ENCODE results near the gene KRTAP3-3.
"Not testable (repeated sequence)": the region's sequence is repeated elsewhere in the genome, so short reads cannot be mapped to it uniquely, and the experiment has no call there.

Gene KRTAP3-3

GRCh38 chr17:41002814-41003213 lies 8.8 kb upstream of the KRTAP3-3 start:
- TF ChIP-seq, protein P1, sequence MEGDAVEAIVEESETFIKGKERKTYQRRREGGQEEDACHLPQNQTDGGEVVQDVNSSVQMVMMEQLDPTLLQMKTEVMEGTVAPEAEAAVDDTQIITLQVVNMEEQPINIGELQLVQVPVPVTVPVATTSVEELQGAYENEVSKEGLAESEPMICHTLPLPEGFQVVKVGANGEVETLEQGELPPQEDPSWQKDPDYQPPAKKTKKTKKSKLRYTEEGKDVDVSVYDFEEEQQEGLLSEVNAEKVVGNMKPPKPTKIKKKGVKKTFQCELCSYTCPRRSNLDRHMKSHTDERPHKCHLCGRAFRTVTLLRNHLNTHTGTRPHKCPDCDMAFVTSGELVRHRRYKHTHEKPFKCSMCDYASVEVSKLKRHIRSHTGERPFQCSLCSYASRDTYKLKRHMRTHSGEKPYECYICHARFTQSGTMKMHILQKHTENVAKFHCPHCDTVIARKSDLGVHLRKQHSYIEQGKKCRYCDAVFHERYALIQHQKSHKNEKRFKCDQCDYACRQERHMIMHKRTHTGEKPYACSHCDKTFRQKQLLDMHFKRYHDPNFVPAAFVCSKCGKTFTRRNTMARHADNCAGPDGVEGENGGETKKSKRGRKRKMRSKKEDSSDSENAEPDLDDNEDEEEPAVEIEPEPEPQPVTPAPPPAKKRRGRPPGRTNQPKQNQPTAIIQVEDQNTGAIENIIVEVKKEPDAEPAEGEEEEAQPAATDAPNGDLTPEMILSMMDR (IDR thresholded peaks at IDR 0.05): no peak
- TF ChIP-seq ZFX (IDR thresholded peaks at IDR 0.05; ENCODE audit: borderline replicate concordance): no peak
- H3K27ac ChIP-seq: no peak overlapping the region

DNA sequence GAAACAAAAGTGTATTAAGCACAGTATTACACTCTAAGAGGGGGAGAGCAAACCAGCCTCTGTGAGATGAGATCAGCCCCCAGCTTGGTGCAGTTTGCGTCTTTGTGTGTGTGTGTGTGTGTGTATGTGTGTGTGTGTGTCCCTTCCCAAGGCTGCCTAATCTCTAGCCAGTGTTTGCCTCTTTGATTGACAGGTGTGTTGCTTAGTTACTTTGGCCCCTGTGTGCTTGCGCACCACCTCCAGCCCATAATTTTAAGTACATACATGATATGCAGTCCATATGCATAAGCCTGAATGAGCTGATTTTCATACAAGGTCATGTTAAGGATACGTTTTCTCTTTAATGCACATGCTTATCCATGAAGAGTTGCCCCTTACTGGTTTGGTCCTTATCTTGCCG lies 7.8 kb upstream of the KRTAP3-3 start:
- no peak for TF ChIP-seq ZFX (IDR thresholded peaks at IDR 0.05; ENCODE audit: borderline replicate concordance)
- TF ChIP-seq, protein P1 (IDR thresholded peaks at IDR 0.05): no peak
- no peak overlapping the region for H3K27ac ChIP-seq

DNA sequence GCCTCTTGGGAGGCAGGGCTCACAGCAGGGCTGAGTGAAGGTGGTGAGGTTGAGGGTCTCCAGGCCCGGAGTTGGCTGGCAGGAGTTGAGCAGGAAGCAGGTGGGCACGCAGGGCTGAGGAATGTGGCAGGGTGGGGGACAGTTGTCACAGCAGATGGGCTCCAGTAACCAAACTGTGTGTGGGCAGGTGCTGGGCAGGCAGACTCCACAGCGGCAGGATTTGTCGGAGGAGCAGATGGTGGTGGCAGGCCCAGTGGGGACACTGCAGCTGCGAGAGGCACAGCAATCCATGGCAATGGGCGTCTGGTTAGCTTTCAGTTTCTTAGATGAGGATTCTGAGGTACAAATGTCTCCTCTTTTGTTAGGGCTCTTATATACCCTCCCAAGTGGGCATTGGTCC lies 5.6 kb upstream of the KRTAP3-3 start, which contains the start of gene KRTAP3-2:
KRTAP3-2 (minus strand) TSS at position 344 of the 400 bp plus-strand sequence; CDS start at position 291, 53 bp downstream.
- H3K27ac ChIP-seq: not testable (repeated sequence)

- H3K27ac ChIP-seq: no peak overlapping the region
- TF ChIP-seq, protein P1 (IDR thresholded peaks at IDR 0.05): no peak
- TF ChIP-seq ZFX (IDR thresholded peaks at IDR 0.05; ENCODE audit: borderline replicate concordance): no peak
These were observed 3.4 kb upstream of the KRTAP3-3 start for GRCh38 chr17:40997361-40997760.

- TF ChIP-seq, protein P1 (IDR thresholded peaks at IDR 0.05): no peak
- no peak for TF ChIP-seq ZFX (IDR thresholded peaks at IDR 0.05; ENCODE audit: borderline replicate concordance)
- H3K27ac ChIP-seq: no peak overlapping the region
These were observed 2.9 kb upstream of the KRTAP3-3 start for GRCh38 chr17:40996829-40997228.

DNA sequence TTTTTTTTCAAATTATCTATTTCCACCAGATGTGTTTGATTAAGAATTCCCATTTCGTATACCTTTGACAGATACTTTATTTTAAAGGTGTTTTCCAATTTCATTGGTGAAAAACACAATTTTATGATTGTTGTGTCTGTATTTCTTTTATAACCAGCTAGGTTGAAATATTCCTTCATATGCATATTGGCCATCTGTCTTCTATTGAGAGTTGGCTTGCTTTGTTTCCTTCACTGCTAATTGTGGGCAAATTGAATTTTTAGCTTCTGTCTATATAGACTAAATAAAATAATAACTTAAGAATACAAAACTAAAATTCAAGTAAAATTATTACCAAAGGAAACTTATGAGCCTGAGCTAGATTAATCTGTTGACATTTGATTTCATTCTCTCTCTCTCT lies 1.2 kb upstream of the KRTAP3-3 start:
- no peak overlapping the region for H3K27ac ChIP-seq
- TF ChIP-seq, protein P1 (IDR thresholded peaks at IDR 0.05): no peak
- no peak for TF ChIP-seq ZFX (IDR thresholded peaks at IDR 0.05; ENCODE audit: borderline replicate concordance)

DNA sequence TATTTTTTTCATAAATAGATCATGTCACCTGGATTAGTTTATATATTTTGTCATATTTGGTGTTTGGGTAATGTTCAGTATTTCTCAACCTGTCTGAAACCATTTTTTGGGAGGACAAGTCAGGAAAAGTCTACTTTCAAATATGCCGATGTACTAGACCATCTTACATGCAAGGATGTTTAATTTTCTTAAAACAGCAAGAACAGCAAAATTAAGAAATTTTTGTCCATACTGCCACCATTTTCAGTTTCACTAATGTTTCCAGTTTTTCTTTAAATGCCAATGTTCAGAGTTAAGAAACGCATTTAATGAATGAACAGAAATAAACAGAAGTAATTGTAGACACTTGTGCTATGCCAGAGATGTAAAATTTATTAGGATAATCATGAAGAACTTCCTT lies 880 bp downstream of the KRTAP3-3 start:
- TF ChIP-seq, protein P1 (IDR thresholded peaks at IDR 0.05): no peak
- TF ChIP-seq ZFX (IDR thresholded peaks at IDR 0.05; ENCODE audit: borderline replicate concordance): no peak
- H3K27ac ChIP-seq: no peak overlapping the region

DNA sequence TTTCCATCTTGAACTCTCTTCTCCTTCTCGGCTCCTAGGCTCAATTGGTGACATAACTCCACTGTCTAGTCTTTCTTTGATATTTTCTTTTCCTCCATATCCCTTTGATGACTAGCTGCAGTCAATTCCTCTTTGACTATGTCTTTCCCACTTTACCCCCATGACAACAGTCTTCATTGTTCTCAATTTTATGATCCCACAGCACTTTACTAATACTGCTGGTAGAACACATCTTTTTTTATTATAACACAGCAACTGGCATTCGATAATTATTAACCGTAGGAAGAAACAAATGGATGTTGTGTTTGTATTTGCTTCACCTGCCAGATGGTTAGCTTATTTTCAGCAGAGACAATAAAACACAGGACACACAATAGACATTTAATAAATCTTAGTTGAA lies 1.3 kb downstream of the KRTAP3-3 start:
- H3K27ac ChIP-seq: no peak overlapping the region
- TF ChIP-seq ZFX (IDR thresholded peaks at IDR 0.05; ENCODE audit: borderline replicate concordance): no peak
- TF ChIP-seq, protein P1 (IDR thresholded peaks at IDR 0.05): no peak

All from 22Rv1 (cell line).